HT-29 (cell line): ENCODE measurements around the gene NDUFB10. TPM values are rescaled to one million over a fixed set of nuclear protein-coding genes. Genes with fewer than 3 reads are reported as not detected.

Experiments used
- DNase-seq: peaks from one replicate; pipeline ENCODE4 v3.0.0-alpha.2; 2015; ENCODE audit warnings: low spot score
- small RNA-seq: library from RNA; depleted of rRNA; stranded (forward); fragments of <200 nt; gene quantifications from one replicate; pipeline ENCODE3, GENCODE V24; 2014
- total RNA-seq: library from RNA; depleted of rRNA; stranded (reverse); fragments of >200 nt; shearing (Covaris generic); gene quantifications from 2 replicates; pipeline ENCODE4 v1.2.3, GENCODE V29; 2014; rRNA removed

NDUFB10 gene
- total RNA-seq, 1 experiment from 2014 or later = 415 TPM

GRCh38 chr16:2001456-2002355, 42.4 kb downstream of the NDUFB10 start:
- no peak for DNase-seq

- DNase-seq = no peak
Observed at GRCh38 chr16:2002406-2003230, 43.3 kb downstream of the NDUFB10 start.

DNA sequence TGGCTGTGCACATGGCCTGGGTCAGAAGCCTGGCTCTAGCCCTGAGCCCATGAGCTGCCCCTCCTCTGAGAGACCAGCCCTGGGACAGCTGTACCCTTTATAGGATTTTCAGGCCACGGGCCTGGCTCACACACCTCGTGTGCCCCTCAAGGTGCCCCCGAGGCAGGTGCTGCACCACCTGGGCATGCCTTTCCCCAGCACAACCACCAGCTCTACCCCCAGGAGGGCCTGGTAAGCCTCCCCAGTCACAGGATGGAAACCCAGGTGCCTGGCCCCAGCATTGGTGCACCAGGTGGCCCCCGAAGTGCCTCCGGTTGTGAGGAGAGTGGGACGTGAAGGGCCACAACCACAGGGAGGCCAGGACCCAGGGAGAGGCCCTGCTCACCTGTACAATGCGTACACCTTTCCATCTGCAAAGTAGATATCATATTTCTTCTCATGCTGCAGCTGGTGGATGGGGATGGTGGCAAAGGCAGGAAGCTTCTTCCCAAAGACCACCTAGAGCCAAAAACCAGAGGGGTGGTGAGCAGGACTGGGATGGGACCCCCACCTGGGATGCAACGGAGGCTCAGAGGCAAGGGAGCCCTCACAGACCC, 44.0 kb downstream of the NDUFB10 start:
- DNase-seq = no peak

- DNase-seq = peak; percentile 95
Observed at GRCh38 chr16:2003827-2004641, 44.7 kb downstream of the NDUFB10 start.

GRCh38 chr16:2004795-2005517, 45.6 kb downstream of the NDUFB10 start:
- no peak for DNase-seq

- no peak for DNase-seq
Observed at GRCh38 chr16:2005646-2006045, 46.3 kb downstream of the NDUFB10 start.

- no peak for DNase-seq
Observed at GRCh38 chr16:2006317-2006716, 47.0 kb downstream of the NDUFB10 start.

DNA sequence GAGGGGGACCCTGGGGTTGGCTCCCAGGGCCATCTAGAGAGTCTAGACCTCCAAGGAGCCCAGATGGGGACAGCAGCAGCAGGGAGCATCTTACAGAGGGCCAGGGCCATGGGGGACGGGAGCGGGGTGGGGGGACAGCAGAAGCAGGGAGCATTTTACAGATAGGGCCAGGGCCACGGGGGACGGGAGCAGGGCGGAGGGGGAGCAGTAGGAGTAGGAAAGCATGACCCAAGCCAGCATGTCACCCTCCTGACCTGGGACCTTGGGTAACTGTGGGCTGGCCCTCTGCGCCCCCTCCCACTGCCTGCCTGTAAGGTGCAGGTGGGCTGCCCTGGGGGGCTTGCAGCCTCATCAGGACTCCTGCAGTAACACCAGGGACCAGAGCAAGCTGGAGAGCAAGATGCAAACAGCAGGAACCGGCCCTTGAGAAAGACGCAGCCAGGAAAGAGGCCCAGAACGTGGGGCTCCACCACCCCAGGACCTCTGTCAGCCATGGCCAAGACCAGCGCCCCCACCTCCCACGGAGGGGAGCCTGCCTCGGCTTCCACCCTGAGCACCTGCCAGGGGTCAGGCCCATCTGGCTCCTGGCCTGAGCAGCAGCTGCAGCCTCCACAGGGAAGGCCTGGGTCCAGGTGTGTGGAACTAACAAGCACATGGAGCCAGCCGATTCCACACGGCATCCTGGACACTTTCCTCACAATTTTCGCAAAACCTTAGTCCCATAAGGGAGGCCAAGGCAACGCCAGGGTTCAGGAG, 47.9 kb downstream of the NDUFB10 start:
- no peak for DNase-seq

DNA sequence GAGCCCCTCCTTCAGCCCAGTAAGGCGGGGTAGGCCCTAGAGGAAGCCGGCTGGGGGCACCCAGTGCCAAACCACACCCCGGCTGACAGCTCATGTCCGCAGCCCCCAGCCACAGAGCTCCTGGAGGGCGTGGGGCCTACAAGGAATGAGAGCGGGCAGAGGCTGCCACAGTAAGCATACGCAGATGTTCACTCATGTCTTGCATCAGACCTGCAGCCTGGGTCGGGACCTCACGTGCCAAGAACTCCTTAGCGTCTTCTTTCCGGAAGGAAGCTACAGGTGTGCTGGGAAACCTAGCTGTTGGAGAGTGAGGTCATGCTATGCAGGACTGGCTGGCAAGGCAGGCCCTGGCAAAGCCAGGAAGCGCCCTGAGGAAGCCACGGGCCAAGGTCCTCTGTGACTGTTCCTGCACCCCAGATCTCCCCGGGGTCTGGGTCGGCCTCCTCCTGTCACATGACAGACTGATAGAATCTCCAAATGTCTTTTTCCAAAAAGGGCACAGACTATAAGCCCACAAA, 48.7 kb downstream of the NDUFB10 start:
- DNase-seq = peak; percentile 58

- peak; percentile 47 for DNase-seq
Observed at GRCh38 chr16:2008631-2009163, 49.4 kb downstream of the NDUFB10 start.

DNA sequence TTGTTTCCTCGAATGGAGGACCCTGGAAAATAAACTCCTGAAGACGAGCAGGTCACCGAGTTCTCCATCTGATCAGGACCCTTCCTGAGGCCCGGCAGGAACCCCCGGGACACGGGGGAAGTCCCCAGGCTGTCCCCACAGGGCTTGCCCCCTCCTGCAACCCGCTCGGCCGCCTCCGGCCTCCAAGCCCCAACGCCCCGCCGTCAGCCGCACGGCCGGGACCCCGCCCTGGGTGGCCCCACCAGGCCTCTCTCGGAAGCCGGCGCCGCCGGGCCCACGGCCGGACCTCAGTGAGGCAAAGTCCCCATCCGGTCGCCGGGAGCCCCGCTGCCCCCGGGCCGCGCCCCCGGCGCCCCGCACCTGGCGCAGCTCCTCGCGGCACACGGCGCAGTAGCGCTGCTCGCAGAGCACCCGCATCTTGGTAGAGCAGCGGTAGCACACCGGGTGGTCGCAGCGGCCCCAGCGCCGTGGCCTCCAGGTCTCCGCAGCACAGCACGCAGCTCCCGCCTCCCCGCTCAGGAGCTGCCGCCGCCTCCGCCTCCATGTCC, 49.9 kb downstream of the NDUFB10 start:
- DNase-seq = no peak

DNA sequence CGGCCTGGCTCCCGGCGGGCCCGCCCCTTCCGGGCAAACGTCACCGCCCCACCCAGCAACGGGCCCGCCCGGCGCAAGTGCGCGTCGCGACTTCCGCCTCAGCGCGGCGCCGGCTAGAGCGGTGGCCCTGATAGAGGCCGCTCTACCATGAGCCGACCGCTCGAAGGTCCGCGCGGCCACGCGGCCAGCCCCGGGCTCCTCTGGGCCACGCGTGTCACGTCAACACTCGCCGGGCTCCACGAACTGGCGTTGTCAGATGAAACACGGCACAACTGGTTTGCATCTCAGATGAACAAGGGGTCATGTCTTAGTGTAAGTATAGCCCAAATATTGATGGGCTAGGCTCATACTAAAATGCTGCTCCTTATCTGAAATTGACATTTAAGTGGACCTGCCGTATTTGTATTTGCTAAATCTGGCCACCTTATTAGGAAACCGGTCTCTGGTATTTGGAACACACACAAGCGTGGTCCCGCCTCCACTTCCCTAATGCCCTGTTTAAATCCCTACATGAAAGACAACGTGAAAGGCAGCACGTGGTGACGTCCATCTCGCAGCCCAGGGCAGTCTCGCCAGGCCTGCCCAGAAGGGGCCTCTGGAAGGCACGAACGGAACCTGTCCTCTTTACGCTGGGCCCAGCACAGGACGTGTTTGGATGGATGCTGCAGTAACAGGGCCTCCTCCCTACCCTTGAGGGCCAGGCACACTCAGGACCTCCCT, 50.6 kb downstream of the NDUFB10 start, which contains the start of gene ZNF598:
ZNF598 (minus strand) TSS at position 31 of the 720 bp plus-strand sequence.
- peak; percentile 92 for DNase-seq

Small RNAs within 50 kb of the gene (small RNA-seq; reads per million reads assigned to genes)
- gene AC005363.2 = not detected
- not detected for gene SNORA10
- not detected for gene SNORA64

Other genes with a start within 250 kb of the NDUFB10 start
- gene NME3, start 188.0 kb upstream of the NDUFB10 start, total RNA-seq = 186 and 224 TPM in 2 replicates
- gene EME2, start 186.7 kb upstream of the NDUFB10 start, total RNA-seq = 75.6 and 84.1 TPM in 2 replicates
- gene MRPS34, start 186.4 kb upstream of the NDUFB10 start, total RNA-seq = 355 and 493 TPM in 2 replicates
- gene SPSB3, start 177.0 kb upstream of the NDUFB10 start, total RNA-seq = 96.9 and 102 TPM in 2 replicates
- 215 and 217 TPM in 2 replicates for gene NUBP2, start 176.6 kb upstream of the NDUFB10 start, total RNA-seq
- gene IGFALS, start 165.8 kb upstream of the NDUFB10 start, total RNA-seq = 0.08 TPM in 1 of 2 replicates, not detected in the other
- 81.9 and 85.2 TPM in 2 replicates for gene HAGH, start 132.7 kb upstream of the NDUFB10 start, total RNA-seq
- gene FAHD1, start 132.3 kb upstream of the NDUFB10 start, total RNA-seq = 85.5 and 92.5 TPM in 2 replicates
- not detected in 2 replicates for gene MEIOB, start 87.4 kb upstream of the NDUFB10 start, total RNA-seq
- not detected in 2 replicates for gene HS3ST6, start 41.1 kb upstream of the NDUFB10 start, total RNA-seq
- 31.7 and 35.7 TPM in 2 replicates for gene MSRB1, start 16.3 kb upstream of the NDUFB10 start, total RNA-seq
- not detected in 2 replicates for gene RPL3L, start 4.8 kb upstream of the NDUFB10 start, total RNA-seq
- gene RPS2, start 5.3 kb downstream of the NDUFB10 start, total RNA-seq = 4,154 and 4,232 TPM in 2 replicates
- gene RNF151, start 7.3 kb downstream of the NDUFB10 start, total RNA-seq = not detected in 2 replicates
- 134 and 140 TPM in 2 replicates for gene TBL3, start 12.5 kb downstream of the NDUFB10 start, total RNA-seq
- 141 and 161 TPM in 2 replicates for gene NOXO1, start 21.9 kb downstream of the NDUFB10 start, total RNA-seq
- 51.7 and 70.3 TPM in 2 replicates for gene GFER, start 24.7 kb downstream of the NDUFB10 start, total RNA-seq
- 1.9 and 2.3 TPM in 2 replicates for gene SYNGR3, start 30.4 kb downstream of the NDUFB10 start, total RNA-seq
- gene ZNF598, start 50.3 kb downstream of the NDUFB10 start, total RNA-seq = 42.9 and 49.0 TPM in 2 replicates
- 0.91 and 2.7 TPM in 2 replicates for gene NPW, start 60.2 kb downstream of the NDUFB10 start, total RNA-seq
- gene NHERF2, start 67.4 kb downstream of the NDUFB10 start, total RNA-seq = 258 and 259 TPM in 2 replicates
- gene NTHL1, start 88.3 kb downstream of the NDUFB10 start, total RNA-seq = 157 and 215 TPM in 2 replicates
- 75.1 and 85.0 TPM in 2 replicates for gene TSC2, start 88.4 kb downstream of the NDUFB10 start, total RNA-seq
- 72.1 and 74.7 TPM in 2 replicates for gene PKD1, start 176.4 kb downstream of the NDUFB10 start, total RNA-seq
- gene RAB26, start 189.1 kb downstream of the NDUFB10 start, total RNA-seq = 13.4 and 24.9 TPM in 2 replicates
- gene TRAF7, start 196.2 kb downstream of the NDUFB10 start, total RNA-seq = 166 and 170 TPM in 2 replicates
- 0.08 and 2.5 TPM in 2 replicates for gene CASKIN1, start 237.1 kb downstream of the NDUFB10 start, total RNA-seq
- gene MLST8, start 245.9 kb downstream of the NDUFB10 start, total RNA-seq = 98.9 and 117 TPM in 2 replicates